Stimulated activated CD4-positive, alpha-beta T cell treated with anti-CD3 and anti-CD28 coated beads, TNF-alpha, amount 100 ng/mL, for 1 hour (primary cell): ENCODE data around the gene NRF1.

Source experiments
- DNase-seq, 3 donors: peaks; one replicate each; pipeline ENCODE4 v3.0.0-alpha.2; 2020; ENCODE audit warnings: low read depth in 3 of 3, low spot score in 1 of 3

Gene NRF1

GRCh38 chr7:129799350-129799955, 187.9 kb downstream of the NRF1 start:
- no peak for DNase-seq

GRCh38 chr7:129800901-129801300, 189.4 kb downstream of the NRF1 start:
- DNase-seq = no peak

GRCh38 chr7:129801882-129802281, 190.4 kb downstream of the NRF1 start:
- no peak for DNase-seq

- DNase-seq = no peak
These were observed 192.1 kb downstream of the NRF1 start for GRCh38 chr7:129803546-129804081.

GRCh38 chr7:129804111-129804889, 192.8 kb downstream of the NRF1 start:
- no peak for DNase-seq

- no peak for DNase-seq
These were observed 193.6 kb downstream of the NRF1 start for GRCh38 chr7:129804890-129805719.
